HuH-7 (cell line): ENCODE results near the gene RAB40C.

Experiments used
- DNase-seq: peaks from one replicate; pipeline ENCODE4 v3.0.0; 2011; ENCODE audit warnings: low spot score

The RAB40C gene

DNA sequence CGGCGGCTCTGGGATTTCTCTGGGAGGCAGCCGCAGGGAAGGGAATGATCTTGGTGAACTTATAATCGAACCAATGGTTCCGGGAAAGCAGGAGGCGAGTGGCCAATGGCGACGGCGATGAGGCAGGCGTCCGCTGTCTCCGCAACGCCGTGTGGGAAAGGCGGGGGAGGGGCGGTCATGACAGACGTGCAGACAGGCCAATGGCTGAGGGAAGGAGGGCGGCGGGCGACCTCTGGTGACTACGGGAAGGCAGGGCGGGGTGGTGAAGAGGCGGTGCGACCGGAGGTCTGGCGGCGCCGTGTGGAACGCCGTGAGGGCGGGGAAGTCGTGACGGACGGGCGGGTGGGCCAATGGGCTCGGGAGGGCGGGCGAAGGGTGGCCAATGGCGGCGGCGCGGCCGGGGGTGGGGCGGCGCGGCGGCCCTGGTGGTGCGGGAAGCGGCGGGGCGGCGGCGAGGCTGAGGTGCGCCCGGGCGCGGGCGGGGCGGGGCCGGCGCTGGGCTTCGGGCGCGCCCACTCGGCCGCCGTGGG is at the start of gene RAB40C:
Gene RAB40C, plus strand, starts transcription at position 409 of the 530 bp plus-strand sequence. CDS start 226 bp downstream, outside the sequence.
- peak; percentile 92 for DNase-seq

- DNase-seq = no peak
Measured at GRCh38 chr16:540645-541340, 49.1 kb upstream of the RAB40C start.

- DNase-seq = peak; percentile 50
Measured at GRCh38 chr16:543301-544164, 46.3 kb upstream of the RAB40C start.

DNA sequence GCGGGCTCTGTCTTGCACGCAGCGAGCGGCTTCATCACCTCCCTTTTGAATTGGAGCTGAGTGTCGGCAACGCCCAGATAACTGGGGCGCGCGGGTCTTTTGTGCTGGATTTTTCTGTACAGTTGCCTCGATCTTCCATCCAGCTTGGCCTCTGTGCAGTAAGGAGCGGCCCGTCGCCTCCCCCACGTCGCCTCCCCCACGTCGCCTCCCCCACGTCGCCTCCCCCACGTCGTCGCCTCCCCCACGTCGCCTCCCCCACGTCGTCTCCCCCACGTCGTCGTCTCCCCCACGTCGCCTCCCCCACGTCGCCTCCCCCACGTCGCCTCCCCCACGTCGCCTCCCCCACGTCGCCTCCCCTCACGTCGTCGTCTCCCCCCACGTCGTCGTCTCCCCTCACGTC is 45.3 kb upstream of the RAB40C start:
- DNase-seq = no peak

DNA sequence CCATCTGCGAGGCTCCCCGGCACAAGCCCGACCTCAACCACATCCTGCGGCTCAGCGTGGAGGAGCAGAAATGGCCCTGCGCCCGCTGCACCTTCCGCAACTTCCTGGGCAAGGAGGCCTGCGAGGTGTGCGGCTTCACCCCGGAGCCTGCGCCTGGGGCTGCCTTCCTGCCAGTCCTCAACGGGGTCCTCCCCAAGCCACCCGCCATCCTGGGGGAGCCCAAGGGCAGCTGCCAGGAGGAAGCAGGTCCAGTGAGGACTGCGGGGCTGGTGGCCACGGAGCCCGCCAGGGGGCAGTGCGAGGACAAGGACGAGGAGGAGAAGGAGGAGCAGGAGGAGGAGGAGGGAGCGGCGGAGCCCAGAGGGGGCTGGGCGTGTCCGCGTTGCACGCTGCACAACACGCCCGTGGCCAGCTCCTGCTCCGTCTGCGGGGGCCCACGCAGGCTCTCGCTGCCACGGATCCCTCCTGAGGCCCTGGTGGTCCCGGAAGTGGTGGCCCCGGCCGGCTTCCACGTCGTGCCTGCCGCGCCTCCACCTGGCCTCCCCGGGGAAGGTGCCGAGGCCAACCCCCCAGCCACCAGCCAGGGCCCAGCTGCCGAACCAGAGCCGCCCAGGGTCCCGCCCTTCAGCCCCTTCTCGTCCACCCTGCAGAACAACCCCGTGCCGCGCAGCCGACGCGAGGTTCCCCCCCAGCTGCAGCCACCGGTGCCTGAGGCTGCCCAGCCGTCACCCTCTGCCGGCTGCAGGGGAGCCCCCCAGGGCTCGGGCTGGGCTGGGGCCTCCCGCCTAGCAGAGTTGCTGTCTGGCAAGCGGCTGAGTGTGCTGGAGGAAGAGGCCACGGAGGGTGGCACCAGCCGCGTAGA is 42.7 kb upstream of the RAB40C start:
- peak; percentile 57 for DNase-seq

- DNase-seq = no peak
Measured at GRCh38 chr16:548586-548985, 41.3 kb upstream of the RAB40C start.

- DNase-seq = no peak
Measured at GRCh38 chr16:549544-550263, 40.2 kb upstream of the RAB40C start.

DNA sequence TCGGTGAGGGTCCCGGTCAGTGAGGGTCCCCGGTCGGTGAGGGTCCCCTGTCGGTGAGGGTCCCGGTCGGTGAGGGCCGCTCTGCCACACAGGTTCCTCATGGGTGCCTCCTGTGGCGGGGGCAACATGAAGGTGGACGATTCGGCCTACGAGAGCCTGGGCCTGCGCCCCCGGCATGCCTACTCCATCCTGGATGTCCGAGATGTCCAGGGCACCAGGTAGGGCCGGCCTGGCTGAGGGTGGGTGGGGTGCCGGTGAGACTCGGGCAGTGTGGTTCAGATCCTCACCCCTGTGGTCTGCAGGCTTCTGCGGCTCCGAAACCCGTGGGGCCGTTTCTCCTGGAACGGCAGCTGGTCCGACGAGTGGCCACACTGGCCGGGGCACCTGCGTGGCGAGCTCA is 38.7 kb upstream of the RAB40C start:
- DNase-seq = no peak

DNA sequence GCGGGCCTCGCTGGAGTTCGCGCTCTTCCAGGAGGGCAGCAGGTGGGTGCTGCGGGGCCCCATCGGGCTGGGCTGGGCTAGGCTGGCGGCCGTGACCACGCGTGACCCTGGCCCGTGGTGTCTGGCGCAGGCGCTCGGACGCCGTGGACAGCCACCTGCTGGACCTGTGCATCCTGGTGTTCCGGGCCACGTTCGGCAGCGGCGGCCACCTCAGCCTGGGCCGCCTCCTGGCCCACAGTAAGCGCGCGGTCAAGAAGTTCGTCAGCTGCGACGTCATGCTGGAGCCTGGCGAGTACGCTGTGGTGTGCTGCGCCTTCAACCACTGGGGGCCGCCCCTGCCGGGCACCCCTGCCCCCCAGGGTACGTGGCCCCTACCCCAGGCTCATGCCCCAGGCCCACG is 37.7 kb upstream of the RAB40C start:
- DNase-seq = no peak

- DNase-seq = no peak
Measured at GRCh38 chr16:553601-554296, 36.1 kb upstream of the RAB40C start.

DNA sequence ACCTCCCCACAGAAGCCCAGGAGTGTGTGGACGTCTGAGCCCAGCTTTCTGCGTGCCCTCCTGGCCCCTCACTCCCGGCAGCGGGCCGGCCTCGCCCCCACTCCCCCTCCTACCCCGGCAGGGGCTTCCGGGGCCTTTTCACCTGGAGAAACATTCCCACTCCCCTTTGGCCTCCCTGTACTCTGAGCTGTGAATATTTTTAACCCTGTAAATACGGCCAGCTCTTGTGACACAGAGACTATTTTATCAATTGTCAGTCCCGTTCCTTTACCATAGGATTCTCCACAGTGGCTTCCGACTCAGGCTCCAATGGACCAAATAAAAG is 35.6 kb upstream of the RAB40C start:
- DNase-seq = no peak

DNA sequence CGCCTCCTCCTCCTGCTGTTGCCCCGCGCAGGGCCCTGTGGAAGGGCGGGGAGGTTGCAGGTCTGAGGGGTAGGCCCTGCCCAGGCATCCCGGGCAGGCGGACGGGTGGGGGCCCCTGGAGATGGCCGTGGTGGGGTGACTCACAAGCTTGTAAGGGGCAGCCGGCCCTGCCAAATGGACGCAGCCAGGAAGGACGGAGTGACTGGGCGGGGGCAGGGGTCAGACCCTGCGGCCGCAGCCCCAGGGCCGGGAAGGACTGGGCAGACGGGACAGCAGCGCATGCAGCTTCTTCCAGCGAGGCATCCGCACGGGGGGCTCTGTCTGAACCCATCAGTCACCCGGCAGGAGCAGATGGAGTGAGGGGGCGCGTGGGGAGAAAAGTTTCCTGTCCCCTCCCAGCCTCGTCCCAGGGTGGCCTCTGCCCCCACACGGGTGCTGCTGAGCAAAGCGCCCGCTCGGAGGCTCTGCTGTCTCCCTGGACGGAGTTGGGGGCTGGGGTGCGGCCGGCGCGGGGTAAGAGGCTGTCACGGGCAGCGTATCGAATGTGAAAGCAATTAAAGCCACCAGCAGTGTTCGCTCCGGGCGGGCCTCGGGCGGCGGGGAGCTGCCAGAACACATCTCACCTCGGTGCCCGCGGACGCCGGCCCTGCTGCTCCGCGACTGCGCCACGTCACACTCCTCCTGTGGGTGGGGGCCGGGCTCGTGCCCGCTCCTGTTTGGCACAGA is 35.1 kb upstream of the RAB40C start:
- DNase-seq = no peak

DNA sequence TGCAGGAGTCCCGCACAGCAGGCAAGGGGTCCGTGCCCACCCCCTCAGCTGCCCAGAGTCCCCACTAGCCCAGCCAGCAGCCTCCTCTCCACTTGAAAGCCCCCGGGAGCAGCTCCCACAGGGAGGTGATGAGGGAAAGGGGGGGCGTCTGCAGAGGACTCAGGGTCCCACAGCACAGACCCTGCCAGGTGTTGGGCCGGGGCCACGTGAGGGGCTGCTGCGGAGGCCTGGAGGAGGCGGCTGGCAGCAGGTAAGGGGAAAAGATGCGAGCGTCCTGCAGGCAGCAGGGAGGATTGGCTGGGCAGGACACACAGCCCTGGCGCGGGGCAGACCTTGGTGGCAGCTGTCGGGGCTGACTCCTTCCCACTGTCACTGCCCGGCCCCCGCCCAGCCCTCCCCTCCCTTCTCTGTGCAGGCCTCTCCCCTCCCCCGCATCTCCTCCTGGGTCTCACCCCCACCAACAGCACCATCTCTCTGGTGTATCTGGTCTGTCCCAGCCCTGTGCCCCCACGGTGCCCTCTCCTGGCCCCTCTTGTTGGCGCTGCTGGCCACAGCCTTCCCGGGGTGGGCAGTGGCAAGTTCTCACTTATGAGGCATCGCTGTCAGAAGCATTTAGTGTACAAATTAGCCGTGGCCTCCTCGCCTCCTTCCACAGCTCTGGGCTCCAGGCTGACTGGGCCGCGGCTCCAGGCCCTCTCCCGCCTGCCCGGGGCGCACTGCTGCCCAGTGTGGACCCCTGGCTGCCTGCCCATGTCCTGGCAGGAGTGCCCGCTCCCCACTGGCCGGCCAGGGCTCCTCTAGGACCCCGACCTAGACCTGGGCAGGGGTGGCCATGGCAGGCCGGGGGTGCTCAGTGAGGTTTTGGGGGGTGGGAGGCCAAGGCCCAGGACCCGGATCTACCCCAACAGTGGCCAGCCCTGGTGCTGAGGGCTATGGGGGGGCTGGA is 34.1 kb upstream of the RAB40C start:
- DNase-seq = no peak

DNA sequence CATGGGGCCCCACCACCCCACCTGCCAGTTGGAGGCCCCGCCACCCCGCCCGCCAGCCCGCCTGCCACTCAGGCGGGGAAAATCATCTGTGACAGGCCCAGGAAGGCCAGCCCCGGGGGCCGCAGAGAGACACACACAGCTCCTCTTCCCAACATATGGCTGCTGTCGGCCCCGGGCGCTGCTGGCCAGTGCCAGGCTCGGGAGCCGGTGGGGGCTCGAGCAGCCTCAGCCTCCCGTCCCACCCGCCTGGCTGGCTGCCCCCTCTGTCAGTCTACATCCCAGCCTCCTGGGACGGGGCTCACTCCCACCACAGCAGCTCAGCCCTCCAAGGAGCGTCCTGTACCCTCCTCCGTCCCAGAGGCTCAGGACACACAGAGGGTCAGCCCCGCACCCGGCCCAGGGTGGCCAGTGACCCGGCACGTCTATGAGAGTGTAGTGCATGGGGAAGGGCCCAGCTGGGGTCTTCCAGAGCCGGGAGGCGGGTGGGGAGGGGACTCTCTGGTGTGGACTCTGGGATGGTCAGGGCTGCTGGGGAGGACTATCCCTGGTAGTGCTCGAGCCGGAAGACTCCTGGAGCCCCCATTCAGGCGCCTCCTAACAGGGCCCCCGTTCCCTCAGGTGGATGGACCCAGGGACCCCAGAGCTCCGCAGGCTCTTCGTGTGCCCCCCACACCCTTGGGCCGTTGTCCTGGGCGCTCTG is 33.2 kb upstream of the RAB40C start:
- DNase-seq = no peak

DNA sequence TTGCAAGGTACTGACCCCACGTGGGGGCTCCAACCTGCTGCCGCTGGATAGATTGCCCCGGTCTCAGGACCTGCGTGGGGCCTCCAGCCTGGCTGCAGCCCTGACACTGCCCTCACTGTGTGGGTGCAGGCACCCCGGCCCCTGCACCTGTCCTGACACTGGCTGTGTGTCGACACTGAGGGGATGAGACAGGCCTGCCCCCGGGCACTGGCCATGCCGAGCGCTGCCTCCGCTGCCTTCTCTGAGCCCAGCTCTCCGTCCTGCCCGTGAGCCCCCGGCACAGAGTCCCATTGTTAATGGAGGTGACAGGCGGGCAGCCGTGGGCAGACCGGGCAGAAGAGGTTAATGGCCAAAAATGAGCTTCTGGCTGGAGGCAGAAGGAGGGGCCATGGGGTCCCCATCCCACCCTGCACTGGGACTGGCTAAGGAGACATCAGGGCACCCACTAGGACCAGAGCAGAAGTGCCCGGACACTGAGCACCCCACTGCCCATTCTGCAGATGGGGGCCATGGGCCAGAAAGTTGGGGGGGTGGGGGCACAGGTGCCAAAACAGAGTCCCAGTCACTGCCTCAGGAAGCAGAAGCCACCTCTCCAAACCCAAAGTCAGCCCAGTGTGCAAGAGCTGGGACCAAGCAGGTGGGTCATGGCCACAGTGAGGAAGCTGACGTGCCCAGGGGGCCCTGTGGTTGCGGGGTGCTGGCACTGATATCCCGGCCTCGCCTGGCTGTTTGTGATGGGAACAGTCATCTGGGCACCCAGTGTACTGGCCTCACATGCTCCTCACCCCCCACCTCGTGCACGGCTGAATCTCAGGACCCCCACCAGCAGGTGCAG is 32.2 kb upstream of the RAB40C start:
- DNase-seq = no peak

- no peak for DNase-seq
Measured at GRCh38 chr16:558298-559020, 31.4 kb upstream of the RAB40C start.

GRCh38 chr16:559021-559380 is 30.9 kb upstream of the RAB40C start:
- no peak for DNase-seq
